ENCODE measurements around the gene CYTH3.
"Not testable (repeated sequence)": the region's sequence is repeated elsewhere in the genome, so short reads cannot be mapped to it uniquely, and the experiment has no call there.

CYTH3 gene

DNA sequence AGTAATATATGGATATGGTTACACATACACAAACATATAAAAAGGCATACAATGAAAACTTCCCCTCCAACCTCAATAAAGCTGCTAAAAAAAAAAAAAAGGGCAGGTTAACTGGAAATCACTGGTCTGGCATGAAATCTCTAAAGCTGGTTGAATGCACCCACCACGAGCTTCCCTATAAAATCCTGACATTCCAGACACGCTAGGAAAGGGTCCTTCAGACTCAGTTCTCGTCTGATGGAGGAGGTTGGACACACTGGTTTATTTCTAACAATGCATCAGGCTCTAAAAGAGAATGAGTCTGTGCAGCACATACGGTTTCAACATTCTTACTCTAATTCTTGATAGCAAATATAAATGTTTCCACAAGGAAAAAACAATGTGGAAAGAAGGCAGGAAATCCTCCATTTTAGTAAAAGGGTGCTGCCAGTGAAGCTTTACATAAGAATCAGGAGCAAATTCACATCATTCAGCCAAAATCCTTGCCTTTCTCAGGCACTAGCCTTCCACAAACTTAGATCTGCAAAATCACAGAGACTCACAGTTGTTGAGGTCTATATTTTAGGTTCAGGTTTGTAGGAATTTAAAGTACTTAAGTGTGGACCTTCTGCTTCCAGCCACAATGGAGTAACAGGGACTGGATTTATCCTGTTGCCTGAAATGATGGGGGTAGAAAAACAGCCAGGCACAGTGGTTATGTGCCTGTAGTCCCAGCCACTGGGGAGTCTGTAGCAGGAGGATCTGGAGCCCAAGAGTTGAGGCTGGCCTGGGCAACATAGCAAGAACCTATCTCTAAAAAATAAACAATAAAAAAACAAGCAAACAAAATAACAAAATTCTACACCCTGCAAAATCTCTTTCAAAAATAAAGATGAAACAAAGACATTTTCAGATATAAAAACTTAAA lies 73.5 kb downstream of the CYTH3 start:
- Histone ChIP-seq H3K4me2 (ENCODE audit: low read length) (no peak overlapping the region), H3K27me3 (ENCODE audit: control insufficient read depth, insufficient read depth, low read length) (no peaks in the 10 kb centered on the region), H3K79me2 (peaks cover 12% of the 10 kb centered on the region), H3K9me3 (ENCODE audit: control insufficient read depth, low read length) (no peaks in the 10 kb centered on the region), H3K9ac (no peak overlapping the region), H3K4me1 (no peaks in the 10 kb centered on the region), H3K4me3 (ENCODE audit: low read depth, low read length) (no peak overlapping the region), H3K27ac (no peak overlapping the region), H2AFZ (no peak overlapping the region), H3K36me3 (ENCODE audit: control insufficient read depth, insufficient read depth, low read length) (no peaks in the 10 kb centered on the region)
- no peak for TF ChIP-seq CTCF (IDR thresholded peaks at IDR 0.05)

- Histone ChIP-seq H3K4me2 (ENCODE audit: low read length) (no peak overlapping the region), H3K79me2 (peaks cover 14% of the 10 kb centered on the region), H3K4me3 (ENCODE audit: low read depth, low read length) (no peak overlapping the region), H3K27me3 (ENCODE audit: control insufficient read depth, insufficient read depth, low read length) (no peaks in the 10 kb centered on the region), H3K27ac (no peak overlapping the region), H3K36me3 (ENCODE audit: control insufficient read depth, insufficient read depth, low read length) (no peaks in the 10 kb centered on the region), H3K4me1 (no peaks in the 10 kb centered on the region), H2AFZ (no peak overlapping the region), H3K9ac (no peak overlapping the region), H3K9me3 (ENCODE audit: control insufficient read depth, low read length) (no peaks in the 10 kb centered on the region)
- TF ChIP-seq CTCF (IDR thresholded peaks at IDR 0.05), result no peak
Observed at GRCh38 chr7:6197801-6198551, 74.4 kb downstream of the CYTH3 start.

DNA sequence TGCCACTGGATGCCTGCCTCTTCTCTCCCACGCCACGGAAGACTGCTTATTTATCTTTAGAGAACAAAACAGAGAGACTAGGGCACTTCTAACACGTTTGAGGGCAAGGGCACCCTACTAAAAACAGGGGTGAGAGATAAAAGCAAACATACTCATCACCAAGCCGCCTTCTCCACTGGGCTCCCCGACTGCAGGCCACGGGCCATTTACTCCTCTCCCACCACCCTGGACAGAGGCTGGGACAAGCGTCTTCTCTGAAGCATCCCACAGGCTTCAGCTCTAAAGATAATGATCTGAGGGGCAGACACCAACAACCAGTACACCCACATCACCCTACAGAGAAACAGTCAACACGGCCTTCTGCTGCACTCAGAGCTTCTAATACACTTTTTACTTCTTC lies 78.7 kb downstream of the CYTH3 start:
- peaks cover 12% of the 10 kb centered on the region for H3K79me2 ChIP-seq
- H3K27me3 ChIP-seq (ENCODE audit: control insufficient read depth, insufficient read depth, low read length), result no peaks in the 10 kb centered on the region
- H3K4me2 ChIP-seq (ENCODE audit: low read length), result no peak overlapping the region
- no peaks in the 10 kb centered on the region for H3K36me3 ChIP-seq (ENCODE audit: control insufficient read depth, insufficient read depth, low read length)
- no peak overlapping the region for H3K4me3 ChIP-seq (ENCODE audit: low read depth, low read length)
- no peak overlapping the region for H3K9ac ChIP-seq
- H3K4me1 ChIP-seq, result no peaks in the 10 kb centered on the region
- H3K27ac ChIP-seq, result no peak overlapping the region
- no peak overlapping the region for H2AFZ ChIP-seq
- TF ChIP-seq CTCF (IDR thresholded peaks at IDR 0.05), result no peak
- no peaks in the 10 kb centered on the region for H3K9me3 ChIP-seq (ENCODE audit: control insufficient read depth, low read length)

GRCh38 chr7:6190563-6190962 lies 81.9 kb downstream of the CYTH3 start:
- not testable (repeated sequence) for H3K79me2 ChIP-seq; H2AFZ ChIP-seq; H3K27ac ChIP-seq; H3K4me3 ChIP-seq (ENCODE audit: low read depth, low read length); H3K9ac ChIP-seq; H3K36me3 ChIP-seq (ENCODE audit: control insufficient read depth, insufficient read depth, low read length); H3K4me2 ChIP-seq (ENCODE audit: low read length); H3K4me1 ChIP-seq; H3K9me3 ChIP-seq (ENCODE audit: control insufficient read depth, low read length); H3K27me3 ChIP-seq (ENCODE audit: control insufficient read depth, insufficient read depth, low read length)

- H2AFZ ChIP-seq, result no peak overlapping the region
- H3K9me3 ChIP-seq (ENCODE audit: control insufficient read depth, low read length), result no peaks in the 10 kb centered on the region
- no peaks in the 10 kb centered on the region for H3K79me2 ChIP-seq
- TF ChIP-seq CTCF (IDR thresholded peaks at IDR 0.05), result no peak
- H3K36me3 ChIP-seq (ENCODE audit: control insufficient read depth, insufficient read depth, low read length), result no peaks in the 10 kb centered on the region
- no peaks in the 10 kb centered on the region for H3K27me3 ChIP-seq (ENCODE audit: control insufficient read depth, insufficient read depth, low read length)
- H3K4me1 ChIP-seq, result no peaks in the 10 kb centered on the region
- H3K27ac ChIP-seq, result no peak overlapping the region
- no peak overlapping the region for H3K4me2 ChIP-seq (ENCODE audit: low read length)
- no peak overlapping the region for H3K9ac ChIP-seq
- H3K4me3 ChIP-seq (ENCODE audit: low read depth, low read length), result no peak overlapping the region
Observed at GRCh38 chr7:6188389-6188788, 84.0 kb downstream of the CYTH3 start.
